ENCODE data around the gene ALG11.
"Not testable (repeated sequence)": the region's sequence is repeated elsewhere in the genome, so short reads cannot be mapped to it uniquely, and the experiment has no call there.

Gene ALG11

DNA sequence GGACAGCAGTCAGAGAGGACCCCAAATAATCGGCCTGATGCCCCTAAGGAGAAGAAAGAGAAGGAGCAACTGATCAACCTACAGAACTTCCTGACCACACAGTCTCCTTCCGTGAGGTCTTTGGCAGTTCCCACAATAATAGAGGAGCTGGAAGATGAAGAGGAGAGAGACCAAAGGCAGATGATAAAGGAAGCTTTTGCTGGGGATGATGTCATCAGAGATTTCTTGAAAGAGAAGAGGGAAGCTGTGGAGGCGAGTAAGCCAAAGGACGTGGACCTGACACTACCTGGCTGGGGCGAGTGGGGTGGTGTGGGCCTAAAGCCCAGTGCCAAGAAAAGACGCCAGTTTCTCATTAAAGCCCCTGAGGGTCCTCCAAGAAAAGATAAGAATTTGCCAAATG, 18.2 kb downstream of the ALG11 start:
- not testable (repeated sequence) for DNase-seq

DNA sequence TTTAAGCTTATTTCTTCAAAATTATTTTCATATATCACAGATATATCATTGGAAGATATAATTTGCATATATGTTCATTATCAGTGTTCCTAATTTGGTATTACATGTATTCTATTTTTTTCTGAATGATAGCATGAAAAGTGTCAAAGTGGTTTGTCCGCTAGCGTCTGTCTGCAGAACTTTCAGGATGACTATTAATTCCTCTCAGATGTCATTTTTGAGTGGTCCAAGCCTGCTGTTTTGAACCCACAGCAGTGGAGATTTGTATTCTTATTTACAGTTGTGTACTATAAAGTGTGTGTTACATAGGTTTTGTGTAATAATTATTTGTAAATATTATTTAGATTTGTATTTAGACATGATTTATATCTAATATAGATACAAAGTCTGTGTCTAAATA, 20.8 kb downstream of the ALG11 start:
- DNase-seq: no peak

DNA sequence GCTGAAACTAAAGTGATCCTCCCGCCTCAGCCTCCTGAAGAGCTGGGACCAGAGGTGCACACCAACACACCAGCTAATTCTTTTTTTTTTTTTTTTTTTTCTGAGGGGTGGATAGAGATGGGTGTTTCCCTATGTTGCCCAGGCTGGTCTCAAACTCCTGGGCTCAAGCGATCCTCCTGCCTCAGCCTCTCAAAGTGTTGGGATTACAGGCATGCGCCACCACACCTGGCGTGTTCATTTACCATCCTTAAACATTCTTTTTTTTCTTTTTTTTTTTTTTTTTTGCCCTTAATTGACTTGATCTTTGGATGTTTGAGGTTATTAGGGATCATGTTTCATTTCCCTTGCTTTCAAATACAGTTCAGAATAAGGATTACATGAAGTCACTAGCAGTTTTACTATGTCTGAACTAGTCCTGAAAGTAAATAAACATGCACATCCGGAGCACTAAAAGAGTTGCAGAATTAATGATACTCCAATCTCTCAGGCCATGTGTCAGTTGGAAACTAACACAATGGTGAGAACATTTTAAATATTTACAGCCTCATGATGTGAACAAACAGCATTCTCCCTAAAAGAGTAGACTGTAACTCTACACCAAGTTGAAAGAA, 22.5 kb downstream of the ALG11 start:
- no peak for DNase-seq

DNA sequence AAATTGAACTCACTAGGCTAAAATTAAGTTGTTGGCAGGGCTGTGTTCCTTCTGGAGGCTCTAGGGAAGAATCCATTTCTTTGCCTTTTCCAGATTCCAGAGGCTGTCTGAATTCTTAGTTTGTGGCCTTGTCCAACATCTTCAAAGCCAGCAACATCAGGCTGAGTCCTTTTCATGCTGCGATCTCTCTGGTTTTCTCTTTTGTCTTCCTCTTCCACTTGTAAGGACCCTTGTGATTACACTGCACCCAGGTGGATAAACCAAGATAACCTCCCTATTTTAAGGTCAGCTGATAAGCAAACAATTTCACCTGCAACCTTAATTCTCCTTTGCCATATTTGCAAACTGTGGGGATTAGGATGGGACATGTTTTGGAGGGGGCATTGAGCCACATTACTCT, 23.8 kb downstream of the ALG11 start:
- no peak for DNase-seq

DNA sequence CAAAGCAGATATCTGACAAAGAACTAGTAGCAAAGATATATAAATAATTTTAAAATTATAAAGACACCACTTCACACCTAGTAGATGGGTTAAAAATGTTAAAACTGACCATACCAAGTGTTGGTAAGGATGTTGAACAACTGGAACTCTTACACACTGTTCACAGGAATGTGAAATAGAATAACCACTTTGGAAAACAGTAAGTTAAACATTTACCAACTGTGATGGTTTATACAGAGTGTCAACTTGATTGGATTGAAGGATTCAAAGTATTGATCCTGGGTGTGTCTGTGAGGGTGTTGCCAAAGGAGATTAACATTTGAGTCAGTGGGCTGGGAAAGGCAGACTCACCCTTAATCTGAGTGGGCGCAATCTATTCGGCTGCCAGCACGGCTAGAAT, 31.5 kb downstream of the ALG11 start:
- DNase-seq: no peak

DNA sequence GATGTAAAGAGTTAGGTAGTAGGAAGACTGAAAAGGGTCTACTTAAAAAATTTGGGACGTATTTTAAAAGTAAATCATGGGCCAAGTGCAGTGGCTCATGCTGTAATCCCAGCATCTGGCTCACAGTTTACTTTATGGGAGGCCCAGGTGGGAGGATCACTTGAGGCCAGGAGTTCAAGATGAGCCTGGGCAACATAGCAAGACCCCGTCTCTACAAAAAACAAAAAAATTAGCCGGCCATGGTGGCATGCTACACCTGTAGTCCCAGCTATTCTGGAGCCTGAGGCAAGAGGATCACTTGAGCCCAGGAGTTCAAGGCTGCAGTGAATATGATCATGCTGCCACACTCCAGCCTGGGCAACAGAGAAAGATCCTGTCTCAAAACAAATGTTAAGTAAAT, 35.3 kb downstream of the ALG11 start:
- DNase-seq: no peak

DNA sequence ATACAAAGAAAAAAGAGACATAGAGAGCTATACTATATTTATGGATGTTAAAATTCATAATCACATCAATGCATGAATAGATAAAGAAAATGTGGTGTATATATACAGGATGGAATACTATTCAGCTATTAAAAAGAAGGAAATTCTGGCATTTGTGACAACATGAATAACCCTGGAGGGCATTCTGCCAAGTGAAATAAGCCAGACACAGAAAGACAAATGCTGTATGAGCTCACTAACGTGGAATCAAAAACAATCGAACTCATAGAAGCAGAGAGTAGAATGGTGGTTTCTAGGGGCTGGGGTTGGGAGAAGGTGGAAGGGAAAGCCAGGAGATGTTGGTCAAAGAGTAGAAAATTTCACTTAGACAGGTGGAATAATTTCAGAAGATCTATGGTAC, 36.3 kb downstream of the ALG11 start:
- no peak for DNase-seq

DNA sequence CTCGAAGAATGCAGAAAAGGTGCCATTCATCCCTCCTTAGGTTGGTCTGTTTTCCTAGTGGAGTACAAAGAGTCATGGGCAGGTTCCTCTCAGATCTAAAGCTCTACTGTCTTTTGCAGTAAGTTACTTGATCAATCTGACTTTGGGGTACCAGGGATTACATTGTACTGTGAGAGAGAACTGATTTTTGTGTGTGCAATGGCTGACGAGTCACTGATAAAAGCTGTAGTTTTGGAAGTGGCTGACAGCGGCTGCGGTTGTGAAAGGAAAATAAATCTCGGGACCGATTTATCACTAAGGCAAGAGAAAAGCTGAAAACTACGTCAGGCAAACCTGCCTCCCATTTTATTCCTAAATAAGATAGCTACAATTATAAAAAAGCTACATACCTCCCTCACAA, 39.2 kb downstream of the ALG11 start:
- DNase-seq: no peak

DNA sequence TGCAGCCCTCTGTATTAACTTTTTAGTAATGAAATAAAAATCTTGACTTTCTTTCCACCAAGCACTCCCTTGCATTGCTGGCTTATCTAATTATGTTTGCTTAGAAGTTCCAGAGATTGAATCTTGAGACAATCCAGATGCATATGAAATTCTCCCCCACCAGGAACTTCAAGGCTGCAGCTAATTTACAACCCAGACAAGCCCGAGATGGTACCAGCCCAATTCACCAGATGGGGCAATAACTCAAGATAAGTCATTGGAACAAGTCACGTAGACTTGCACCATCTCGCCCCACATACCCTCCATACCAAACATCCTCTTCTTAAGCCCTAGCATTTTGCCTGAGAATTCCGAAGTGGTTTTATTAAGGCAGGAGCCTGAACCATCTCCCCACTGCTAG, 41.3 kb downstream of the ALG11 start:
- DNase-seq: no peak

DNA sequence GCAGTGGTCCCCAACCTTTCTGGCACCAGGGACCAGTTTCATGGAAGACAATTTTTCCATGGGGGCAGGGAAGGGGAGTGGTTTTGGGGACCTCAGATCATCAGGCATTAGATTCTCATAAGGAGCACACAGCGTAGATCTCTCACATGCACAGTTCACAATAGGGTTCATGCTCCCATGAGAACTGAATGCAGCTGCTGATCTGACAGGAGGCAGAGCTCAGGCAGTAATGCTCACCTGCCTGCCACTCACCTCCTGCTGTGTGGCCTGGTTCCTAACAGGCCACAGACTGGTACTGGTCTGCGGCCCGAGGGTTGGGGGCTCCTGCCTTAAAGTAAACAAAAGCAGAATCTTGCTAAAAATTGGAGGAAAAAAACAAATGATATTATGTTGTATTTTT, 48.9 kb downstream of the ALG11 start:
- not testable (repeated sequence) for DNase-seq

DNA sequence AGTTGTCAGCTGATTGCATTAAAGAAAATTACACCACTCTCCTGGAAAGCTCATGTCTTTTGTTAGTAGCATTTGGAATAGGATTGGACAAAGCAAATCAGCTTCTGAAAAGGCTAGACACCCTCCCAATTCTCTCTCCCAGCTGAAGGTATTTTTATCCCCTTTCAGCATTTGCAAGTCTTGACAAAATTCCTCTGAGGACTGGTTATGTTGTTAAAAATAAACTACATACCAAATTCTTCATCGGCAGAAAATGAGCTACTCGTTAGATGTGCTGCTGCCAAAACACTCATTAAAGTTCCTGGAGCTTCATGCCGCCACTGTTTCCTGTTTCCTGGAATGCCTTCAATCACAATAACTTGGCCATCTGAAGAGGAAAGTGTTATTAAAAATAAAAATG, 49.4 kb downstream of the ALG11 start:
- DNase-seq: no peak

DNA sequence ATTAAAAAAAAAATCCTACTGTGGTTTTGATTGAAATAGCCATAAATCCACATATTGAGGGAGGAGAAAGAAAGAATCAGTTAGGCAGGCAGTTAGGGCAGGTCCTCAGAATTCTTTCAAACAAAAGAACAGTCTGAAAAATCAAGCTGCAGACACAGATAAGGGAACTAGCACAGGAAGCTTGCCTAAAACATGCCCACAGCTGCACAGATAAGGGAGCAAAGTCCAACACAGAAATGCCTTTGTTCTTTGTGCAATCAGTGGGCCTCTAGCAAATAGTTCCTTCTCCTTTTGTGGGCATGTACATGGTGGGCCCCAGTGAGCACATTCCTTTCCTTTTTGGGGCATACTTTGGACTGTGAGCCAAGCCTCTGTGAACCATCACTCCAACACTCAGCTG, 55.0 kb downstream of the ALG11 start:
- DNase-seq: no peak

DNA sequence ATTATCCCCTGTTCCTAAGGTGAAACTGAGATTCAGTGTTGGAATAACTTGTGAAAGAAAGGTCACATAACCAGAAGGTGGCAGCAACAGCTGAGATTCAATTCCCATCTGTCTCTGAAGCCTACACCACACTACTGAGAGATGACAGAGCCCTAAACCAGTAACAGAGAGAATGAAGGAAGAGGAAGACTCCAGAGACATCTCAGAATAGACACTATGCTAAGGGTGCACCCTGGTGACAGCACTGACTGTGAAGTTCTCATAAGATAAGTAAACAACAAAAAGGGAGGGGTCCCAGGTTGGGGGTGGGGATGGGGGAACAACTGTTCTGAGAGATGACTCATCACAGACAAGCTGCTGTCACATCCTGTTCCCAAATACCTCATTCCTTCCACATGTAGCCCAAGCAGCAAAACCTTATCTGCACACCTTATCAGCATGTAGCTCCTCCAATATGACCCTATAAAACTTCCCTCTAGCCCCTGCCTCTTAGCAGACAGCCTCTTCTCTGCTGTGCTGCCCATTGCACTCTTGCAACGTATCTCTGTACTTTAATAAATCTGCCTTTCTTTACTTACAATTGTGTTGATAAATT, 58.8 kb downstream of the ALG11 start:
- peak; percentile 30 for DNase-seq
